GM18505 (cell line): Measurements from ENCODE around the gene LRRC8D.
"Not testable (repeated sequence)": the region's sequence is repeated elsewhere in the genome, so short reads cannot be mapped to it uniquely, and the experiment has no call there.

Experiments used
- ATAC-seq: cut with Tn5 transposase; IDR thresholded peaks from one replicate; pipeline ENCODE4 v1.9.1; 2021; ENCODE audit not compliant: unreplicated experiment
- POLR2A ChIP-seq: IDR thresholded peaks from 4 replicates; pipeline ENCODE4 v1.6.1; 2011; ENCODE audit warnings: borderline replicate concordance; ENCODE audit not compliant: insufficient read depth, insufficient read length; ENCODE audit errors: extremely low read depth

Gene LRRC8D

GRCh38 chr1:89908273-89908671, 87.4 kb downstream of the LRRC8D start:
- TF ChIP-seq POLR2A = no peak
- no peak for ATAC-seq

GRCh38 chr1:89908672-89909436, 88.0 kb downstream of the LRRC8D start:
- no peak for ATAC-seq
- TF ChIP-seq POLR2A = no peak

GRCh38 chr1:89910268-89910667, 89.4 kb downstream of the LRRC8D start:
- no peak for TF ChIP-seq POLR2A
- ATAC-seq = no peak

GRCh38 chr1:89910780-89911179, 89.9 kb downstream of the LRRC8D start:
- no peak for TF ChIP-seq POLR2A
- no peak for ATAC-seq

- no peak for ATAC-seq
- no peak for TF ChIP-seq POLR2A
Measured at GRCh38 chr1:89911191-89911991, 90.6 kb downstream of the LRRC8D start.

GRCh38 chr1:89912073-89912472, 91.2 kb downstream of the LRRC8D start:
- no peak for ATAC-seq
- TF ChIP-seq POLR2A = no peak

- no peak for ATAC-seq
- no peak for TF ChIP-seq POLR2A
Measured at GRCh38 chr1:89913353-89914095, 92.7 kb downstream of the LRRC8D start.

GRCh38 chr1:89917353-89917752, 96.5 kb downstream of the LRRC8D start:
- no peak for TF ChIP-seq POLR2A
- ATAC-seq = no peak

- TF ChIP-seq POLR2A = no peak
- no peak for ATAC-seq
Measured at GRCh38 chr1:89918127-89918793, 97.4 kb downstream of the LRRC8D start.

GRCh38 chr1:89918794-89919155, 97.9 kb downstream of the LRRC8D start:
- ATAC-seq = no peak

GRCh38 chr1:89919174-89919573, 98.3 kb downstream of the LRRC8D start:
- no peak for ATAC-seq
- no peak for TF ChIP-seq POLR2A

More at GRCh38 chr1:89918794-89919155, 97.9 kb downstream of the LRRC8D start:
- TF ChIP-seq POLR2A = no peak

GRCh38 chr1:89922911-89923310, 102.1 kb downstream of the LRRC8D start:
- TF ChIP-seq POLR2A = no peak
- ATAC-seq = no peak

GRCh38 chr1:89923517-89923916, 102.7 kb downstream of the LRRC8D start:
- no peak for ATAC-seq

GRCh38 chr1:89924075-89924474, 103.2 kb downstream of the LRRC8D start:
- not testable (repeated sequence) for ATAC-seq

More at GRCh38 chr1:89923517-89923916, 102.7 kb downstream of the LRRC8D start:
- no peak for TF ChIP-seq POLR2A

- ATAC-seq = no peak
- TF ChIP-seq POLR2A = no peak
Measured at GRCh38 chr1:89927049-89927448, 106.2 kb downstream of the LRRC8D start.
